ENCODE measurements around the gene PPM1E.
"Not testable (repeated sequence)": the region's sequence is repeated elsewhere in the genome, so short reads cannot be mapped to it uniquely, and the experiment has no call there.

PPM1E gene

DNA sequence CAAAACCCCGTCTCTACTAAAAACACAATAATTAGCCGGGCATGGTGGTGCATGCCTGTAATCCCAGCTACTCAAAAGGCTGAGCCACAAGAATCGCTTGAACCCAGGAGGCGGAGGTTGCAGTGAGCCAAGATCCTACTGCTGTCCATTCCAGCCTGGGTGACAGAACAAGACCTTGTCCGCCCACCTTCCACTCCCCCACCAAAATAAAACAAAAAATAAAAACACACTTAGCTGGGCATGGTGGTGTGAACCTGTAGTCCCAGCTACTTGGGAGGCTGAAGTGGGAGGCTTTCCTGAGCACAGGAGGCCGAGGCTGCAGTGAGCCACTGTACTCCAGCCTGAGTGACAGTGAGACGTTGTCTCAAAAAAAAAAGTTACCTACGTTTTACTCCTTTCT is 3.2 kb downstream of the PPM1E start:
- TF ChIP-seq MYC (IDR thresholded peaks at IDR 0.05; ENCODE audit: low read depth, low read length) (no peak), POLR2A (IDR thresholded peaks at IDR 0.05; ENCODE audit: extremely low read depth, insufficient read length) (no peak)
- TF ChIP-seq, protein P1, sequence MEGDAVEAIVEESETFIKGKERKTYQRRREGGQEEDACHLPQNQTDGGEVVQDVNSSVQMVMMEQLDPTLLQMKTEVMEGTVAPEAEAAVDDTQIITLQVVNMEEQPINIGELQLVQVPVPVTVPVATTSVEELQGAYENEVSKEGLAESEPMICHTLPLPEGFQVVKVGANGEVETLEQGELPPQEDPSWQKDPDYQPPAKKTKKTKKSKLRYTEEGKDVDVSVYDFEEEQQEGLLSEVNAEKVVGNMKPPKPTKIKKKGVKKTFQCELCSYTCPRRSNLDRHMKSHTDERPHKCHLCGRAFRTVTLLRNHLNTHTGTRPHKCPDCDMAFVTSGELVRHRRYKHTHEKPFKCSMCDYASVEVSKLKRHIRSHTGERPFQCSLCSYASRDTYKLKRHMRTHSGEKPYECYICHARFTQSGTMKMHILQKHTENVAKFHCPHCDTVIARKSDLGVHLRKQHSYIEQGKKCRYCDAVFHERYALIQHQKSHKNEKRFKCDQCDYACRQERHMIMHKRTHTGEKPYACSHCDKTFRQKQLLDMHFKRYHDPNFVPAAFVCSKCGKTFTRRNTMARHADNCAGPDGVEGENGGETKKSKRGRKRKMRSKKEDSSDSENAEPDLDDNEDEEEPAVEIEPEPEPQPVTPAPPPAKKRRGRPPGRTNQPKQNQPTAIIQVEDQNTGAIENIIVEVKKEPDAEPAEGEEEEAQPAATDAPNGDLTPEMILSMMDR (IDR thresholded peaks at IDR 0.05; ENCODE audit: low read depth, low read length), result no peak
- TF ChIP-seq, protein P2, sequence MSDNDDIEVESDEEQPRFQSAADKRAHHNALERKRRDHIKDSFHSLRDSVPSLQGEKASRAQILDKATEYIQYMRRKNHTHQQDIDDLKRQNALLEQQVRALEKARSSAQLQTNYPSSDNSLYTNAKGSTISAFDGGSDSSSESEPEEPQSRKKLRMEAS (IDR thresholded peaks at IDR 0.05; ENCODE audit: low read depth, low read length), result no peak
- no peak for DNase-seq (ENCODE audit: low read depth)
- no peak overlapping the region for H3K4me3 ChIP-seq (ENCODE audit: low read depth, low read length)

DNA sequence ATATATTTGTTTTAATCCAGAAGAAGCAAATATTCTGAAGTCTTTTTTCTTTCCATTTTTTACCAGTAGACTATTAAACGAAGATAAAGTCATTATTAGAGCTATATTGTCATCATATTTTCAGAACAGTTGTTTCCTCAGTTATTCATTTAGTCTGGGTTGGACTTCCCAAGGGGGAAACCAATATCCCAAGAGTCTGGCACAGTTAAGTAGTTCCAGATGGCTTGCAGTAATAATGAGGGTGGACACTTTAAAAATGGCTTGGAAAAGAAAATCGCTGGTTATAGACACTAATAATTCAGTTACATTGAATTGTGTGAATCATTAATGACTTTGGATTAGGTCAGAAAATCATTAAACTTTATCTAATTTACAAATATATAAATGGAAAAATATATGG is 3.9 kb downstream of the PPM1E start:
- no peak for DNase-seq (ENCODE audit: low read depth)
- TF ChIP-seq MYC (IDR thresholded peaks at IDR 0.05; ENCODE audit: low read depth, low read length), result no peak
- TF ChIP-seq, protein P2 (IDR thresholded peaks at IDR 0.05; ENCODE audit: low read depth, low read length), result no peak
- no peak overlapping the region for H3K4me3 ChIP-seq (ENCODE audit: low read depth, low read length)

DNA sequence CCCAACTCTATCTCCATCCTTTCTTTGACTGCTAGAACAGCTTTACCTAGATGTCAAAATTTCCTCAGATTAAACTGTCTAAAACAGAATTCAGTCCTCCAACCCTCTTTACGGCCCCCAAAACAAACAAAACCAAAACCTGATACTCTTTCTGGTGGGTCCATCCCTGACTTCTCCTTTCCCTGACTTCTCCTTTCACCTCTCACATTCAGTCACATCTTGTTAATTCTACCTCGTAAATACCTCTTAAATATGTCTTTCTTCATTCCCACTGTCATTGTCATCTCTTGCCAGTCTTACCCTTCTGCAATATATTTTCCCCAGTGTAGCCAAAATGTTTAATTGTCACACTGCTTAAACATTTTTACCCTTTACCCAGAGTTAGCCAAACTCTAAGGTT is 4.6 kb downstream of the PPM1E start:
- no peak overlapping the region for H3K4me3 ChIP-seq (ENCODE audit: low read depth, low read length)

DNA sequence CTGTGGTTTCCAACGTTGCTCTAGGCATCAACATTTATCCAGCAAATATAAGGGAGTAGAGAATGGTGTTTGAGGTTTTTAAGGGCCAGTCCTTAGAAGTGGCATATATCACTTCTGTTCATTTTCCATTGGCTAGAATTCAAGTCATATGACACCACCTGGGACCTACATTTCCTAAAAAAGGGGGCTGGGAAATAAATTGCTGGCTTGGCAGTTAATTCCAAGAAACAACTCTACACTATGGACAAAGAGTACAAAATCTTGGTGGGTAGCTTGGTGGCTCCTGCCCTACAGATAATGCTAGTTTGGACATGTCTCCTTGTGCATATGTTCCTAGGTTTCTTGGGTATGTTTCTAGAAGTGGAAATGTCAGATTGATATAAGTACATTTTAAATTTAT is 7.6 kb downstream of the PPM1E start:
- DNase-seq (ENCODE audit: low read depth), result no peak
- no peak for TF ChIP-seq MYC (IDR thresholded peaks at IDR 0.05; ENCODE audit: low read depth, low read length)
- TF ChIP-seq, protein P2 (IDR thresholded peaks at IDR 0.05; ENCODE audit: low read depth, low read length), result no peak
- TF ChIP-seq, protein P1 (IDR thresholded peaks at IDR 0.05; ENCODE audit: low read depth, low read length), result no peak
- H3K4me3 ChIP-seq (ENCODE audit: low read depth, low read length), result no peak overlapping the region

More for the DNA sequence above, 4.6 kb downstream of the PPM1E start:
- no peak for TF ChIP-seq MYC (IDR thresholded peaks at IDR 0.05; ENCODE audit: low read depth, low read length)
- DNase-seq (ENCODE audit: low read depth), result no peak

DNA sequence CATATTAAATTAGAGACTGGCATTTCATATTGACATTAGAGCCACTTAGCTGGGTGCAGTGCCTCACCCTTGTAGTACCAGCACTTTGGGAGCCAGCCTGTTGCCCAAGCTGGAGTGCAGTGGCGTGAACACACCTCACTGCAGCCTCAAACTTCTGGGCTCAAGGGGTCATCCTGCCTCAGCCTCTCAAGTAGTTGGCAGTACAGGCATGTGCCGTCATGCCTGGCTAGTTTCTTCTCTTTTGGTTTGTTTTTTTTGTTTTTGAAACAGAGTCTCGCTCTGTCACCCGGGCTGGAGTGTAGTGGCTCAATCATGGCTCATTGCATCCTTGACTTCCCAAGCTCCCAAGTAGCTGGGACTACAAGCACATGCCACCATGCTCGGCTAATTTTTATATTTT is 8.7 kb downstream of the PPM1E start:
- no peak for DNase-seq (ENCODE audit: low read depth)
- TF ChIP-seq, protein P2 (IDR thresholded peaks at IDR 0.05; ENCODE audit: low read depth, low read length), result no peak
- TF ChIP-seq MYC (IDR thresholded peaks at IDR 0.05; ENCODE audit: low read depth, low read length), result no peak
- TF ChIP-seq, protein P1 (IDR thresholded peaks at IDR 0.05; ENCODE audit: low read depth, low read length), result no peak
- no peak for TF ChIP-seq POLR2A (IDR thresholded peaks at IDR 0.05; ENCODE audit: extremely low read depth, insufficient read length)

DNA sequence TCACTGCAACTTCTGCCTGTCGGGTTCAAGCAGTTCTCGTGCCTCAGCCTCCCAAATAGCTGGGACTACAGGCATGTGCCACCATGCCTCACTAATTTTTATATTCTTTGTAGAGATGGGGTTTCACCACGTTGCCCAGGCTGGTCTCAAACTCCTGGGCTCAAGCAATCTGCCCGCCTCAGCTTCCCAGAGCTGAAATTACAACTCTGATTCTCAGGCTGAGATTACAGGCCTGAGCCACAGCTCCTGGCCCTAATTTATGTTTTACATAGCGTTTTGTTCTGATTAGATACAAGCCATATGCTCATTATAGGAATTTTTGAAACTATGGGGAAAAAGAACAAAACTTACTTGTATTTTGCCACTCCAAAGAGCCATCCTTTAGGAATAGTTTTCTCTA is 22.8 kb downstream of the PPM1E start:
- not testable (repeated sequence) for DNase-seq (ENCODE audit: low read depth); H3K4me3 ChIP-seq (ENCODE audit: low read depth, low read length)

More for the DNA sequence above, 8.7 kb downstream of the PPM1E start:
- H3K4me3 ChIP-seq (ENCODE audit: low read depth, low read length), result no peak overlapping the region

DNA sequence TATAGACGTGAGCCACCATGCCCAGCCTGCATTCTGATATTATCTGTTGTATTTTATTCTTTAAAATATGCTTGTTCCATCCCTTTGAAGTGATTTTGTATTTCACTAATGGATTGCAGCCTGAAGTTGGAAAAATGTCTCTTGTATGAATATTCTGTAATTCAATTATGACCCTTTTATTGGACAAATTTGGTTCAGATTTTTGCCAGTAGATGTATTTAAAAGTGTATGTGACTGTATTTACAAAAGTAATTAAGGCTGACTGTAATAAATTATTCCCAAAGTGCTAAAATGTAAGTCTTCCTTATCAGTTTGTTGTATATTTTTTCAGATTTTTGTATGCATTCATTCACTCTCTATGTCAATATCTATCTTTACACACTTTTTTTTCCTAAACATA is 23.8 kb downstream of the PPM1E start:
- no peak for DNase-seq (ENCODE audit: low read depth)
- H3K4me3 ChIP-seq (ENCODE audit: low read depth, low read length), result no peak overlapping the region
- TF ChIP-seq MYC (IDR thresholded peaks at IDR 0.05; ENCODE audit: low read depth, low read length), result no peak
- TF ChIP-seq, protein P2 (IDR thresholded peaks at IDR 0.05; ENCODE audit: low read depth, low read length), result no peak
- TF ChIP-seq, protein P1 (IDR thresholded peaks at IDR 0.05; ENCODE audit: low read depth, low read length), result no peak
